Adipose tissue (tissue), 3 donors: Measurements from ENCODE around the gene LMF1. TPM values are rescaled to one million over a fixed set of nuclear protein-coding genes. Genes with fewer than 3 reads are reported as not detected.
"Not testable (repeated sequence)": the region's sequence is repeated elsewhere in the genome, so short reads cannot be mapped to it uniquely, and the experiment has no call there.

ENCODE experiments used
- H3K27ac ChIP-seq: one replicate; pipeline ENCODE4 v1.5.1; 2013; ENCODE audit warnings: low read depth, low read length
- WGBS, 3 donors: extraction: QIAGEN DNeasy Blood & Tissue Kit; methylation state at CpG; one replicate each; pipeline ENCODE4 v1.1.7; 2013; 5-methylcytosine and 5-hydroxymethylcytosine counted together
- polyA plus RNA-seq, 3 donors: library from polyadenylated mRNA; stranded (reverse); fragments of 200-250 nt; gene quantifications; one replicate each; pipeline ENCODE4 v1.2.3, GENCODE V29; 2013
- donor health status: healthy with polysubstance abuse.
- donor health status: Bipolar disorder and iron deficiency.
- donor health status: healthy.

Gene LMF1
- polyA plus RNA-seq, 3 donors: 8.7 to 13.0 (median 12.3) TPM

DNA sequence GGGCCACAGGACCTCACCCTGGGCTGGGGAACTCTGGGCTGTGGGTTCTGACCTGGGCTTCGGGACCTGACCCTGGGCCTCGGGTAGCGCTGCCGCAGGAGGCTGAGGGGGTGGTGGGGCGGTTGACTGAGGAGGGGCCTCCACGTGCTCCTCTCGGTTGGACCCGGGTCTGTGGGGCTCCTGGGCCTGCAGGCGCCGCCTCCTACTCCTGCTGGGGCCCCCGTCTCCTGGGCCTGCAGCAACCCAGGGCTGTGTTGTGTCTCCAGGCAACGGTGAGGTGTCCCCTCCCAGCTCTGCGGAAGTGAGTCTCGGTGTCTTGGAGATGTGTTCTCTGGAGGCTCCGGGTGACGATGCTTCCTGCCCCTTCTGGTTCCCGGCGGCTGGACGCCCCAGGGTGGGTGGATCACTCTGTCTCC lies 128.7 kb downstream of the LMF1 start:
- H3K27ac ChIP-seq: no peak overlapping the region
- 43 to 70% (median 66%) methylated on average over 17 to 19 of the region's 19 CpGs for WGBS, 3 donors

DNA sequence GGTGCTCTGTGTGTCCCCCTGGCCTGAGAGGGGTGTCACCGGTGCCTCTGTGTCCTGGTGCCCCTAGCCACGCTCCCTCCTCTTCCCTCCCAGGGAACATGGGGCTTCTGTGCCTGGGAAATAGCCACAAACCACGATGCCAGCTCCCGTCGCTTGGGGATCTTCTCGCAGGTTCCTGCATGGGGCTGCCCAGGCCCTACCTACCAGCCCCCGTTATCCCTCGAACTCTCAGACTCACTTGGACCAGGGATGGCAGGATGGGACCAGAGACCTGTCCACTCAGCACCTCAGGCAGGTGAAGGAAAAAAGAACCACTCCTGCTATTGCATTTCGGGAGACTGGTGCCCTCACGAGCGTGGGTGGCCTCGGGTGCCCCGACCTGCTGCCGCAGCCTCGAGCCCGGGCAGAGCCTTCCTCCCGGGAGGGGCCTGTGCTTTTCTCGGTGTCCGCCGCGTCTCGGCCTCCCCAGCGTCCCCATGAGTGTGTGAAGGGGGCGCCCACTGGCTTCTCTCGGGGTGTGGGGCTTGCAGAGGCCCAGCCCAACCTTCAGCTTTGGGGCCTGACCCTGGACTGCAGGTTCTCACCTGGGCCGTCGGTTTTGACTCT lies 129.2 kb downstream of the LMF1 start:
- 72 to 87% (median 83%) methylated on average over 25 to 27 of the region's 27 CpGs for WGBS, 3 donors

DNA sequence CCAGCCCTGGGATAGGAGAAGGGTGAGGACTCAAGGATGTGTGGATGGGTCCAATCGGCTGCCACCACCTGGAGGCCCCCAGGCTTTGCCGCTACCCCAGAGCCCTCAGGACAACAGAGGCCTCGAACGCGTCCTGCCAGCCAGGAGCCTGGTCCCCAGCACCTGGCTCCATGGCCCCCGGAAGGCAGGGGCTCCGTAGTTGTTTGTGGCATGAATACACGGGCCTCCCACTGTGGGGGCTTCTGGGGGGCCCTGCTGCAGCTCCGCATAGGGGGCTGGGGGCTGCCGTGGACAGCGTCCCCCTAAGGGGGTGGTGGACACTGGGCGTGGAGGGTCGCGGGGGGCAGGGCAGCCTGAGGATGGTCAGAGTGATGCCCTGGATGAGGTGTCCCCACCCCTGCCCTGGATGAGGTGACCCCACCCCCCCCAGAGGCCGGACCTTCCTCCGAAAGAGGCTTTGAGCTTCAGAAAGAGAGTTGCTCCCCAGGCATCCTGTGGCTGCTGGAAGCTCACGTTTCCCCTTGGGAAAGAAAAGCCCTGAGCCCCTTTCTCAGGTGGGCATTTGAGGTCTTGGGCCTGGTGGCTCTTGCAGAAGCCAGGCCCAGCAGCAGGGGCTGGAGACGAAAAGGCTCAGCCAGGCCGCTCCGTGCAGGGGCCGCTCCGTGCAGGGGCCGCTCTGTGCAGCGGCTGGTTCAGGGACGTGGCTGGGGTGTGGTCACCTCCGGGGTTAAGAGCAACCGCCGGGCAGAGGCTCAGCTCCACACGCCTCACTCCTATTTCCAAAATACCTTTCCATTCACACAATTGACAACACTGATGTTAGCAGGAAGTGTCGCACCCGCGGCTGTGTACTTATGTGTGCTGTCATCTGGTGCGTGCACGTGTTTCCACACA lies 130.0 kb downstream of the LMF1 start:
- WGBS, 3 donors: 74 to 81% (median 79%) methylated on average over 29 to 34 of the region's 34 CpGs
- H3K27ac ChIP-seq: no peak overlapping the region

More for the DNA sequence above, 129.2 kb downstream of the LMF1 start:
- no peak overlapping the region for H3K27ac ChIP-seq

- 66 to 78% (median 74%) methylated on average over 24 of the region's 24 CpGs for WGBS, 3 donors
- no peak overlapping the region for H3K27ac ChIP-seq
Measured at GRCh38 chr16:839643-840408, 131.0 kb downstream of the LMF1 start.

GRCh38 chr16:838741-839140 lies 132.0 kb downstream of the LMF1 start:
- WGBS, 3 donors: 81 to 85% (median 84%) methylated on average over 14 of the region's 14 CpGs
- H3K27ac ChIP-seq: no peak overlapping the region

DNA sequence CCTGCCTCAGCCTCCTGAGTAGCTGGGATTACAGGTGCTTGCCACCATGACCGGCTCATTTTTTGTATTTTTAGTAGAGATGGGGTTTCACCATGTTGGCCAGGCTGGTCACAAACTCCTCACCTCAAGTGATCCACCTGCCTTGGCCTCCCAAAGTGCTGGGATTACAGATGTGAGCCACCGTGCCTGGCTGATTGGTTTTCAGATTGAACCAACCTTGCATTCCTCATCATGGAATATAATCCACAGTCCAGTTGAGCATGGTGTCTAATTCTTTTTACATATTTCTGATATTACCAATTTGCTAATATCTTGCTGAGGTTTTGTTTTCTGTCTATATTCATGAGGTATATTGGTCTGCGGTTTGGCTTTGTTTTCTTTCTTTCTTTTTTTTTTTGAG lies 134.0 kb downstream of the LMF1 start:
- 91 to 92% (median 92%) methylated on average over 3 of the region's 3 CpGs for whole genome bisulfite sequencing, 3 donors
- H3K27ac ChIP-seq: not testable (repeated sequence)

DNA sequence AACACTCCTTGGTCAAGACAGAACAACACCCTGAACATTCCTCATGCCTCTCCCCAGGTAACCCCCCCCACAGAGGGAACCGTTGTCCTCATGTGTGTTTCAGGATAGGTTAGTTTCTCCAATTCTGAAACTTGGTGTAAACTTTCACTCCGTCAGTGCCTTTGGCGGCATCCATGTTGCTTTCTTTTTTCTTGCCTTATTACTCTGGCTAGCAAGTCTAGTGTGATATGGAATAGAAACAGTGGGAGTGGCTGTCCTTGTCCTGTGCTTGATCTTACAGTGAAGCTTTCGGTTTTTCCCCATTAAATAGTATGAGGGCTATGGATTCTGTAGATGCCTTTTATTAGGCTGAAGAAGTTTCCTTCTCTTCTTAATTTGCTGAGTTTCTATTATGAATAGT lies 134.6 kb downstream of the LMF1 start:
- WGBS, 3 donors: 84 to 93% (median 89%) methylated on average over 4 of the region's 4 CpGs
- H3K27ac ChIP-seq: no peak overlapping the region

GRCh38 chr16:835373-835772 lies 135.4 kb downstream of the LMF1 start:
- WGBS, 3 donors: 88 to 91% (median 90%) methylated on average over 8 to 10 of the region's 10 CpGs
- H3K27ac ChIP-seq: no peak overlapping the region

DNA sequence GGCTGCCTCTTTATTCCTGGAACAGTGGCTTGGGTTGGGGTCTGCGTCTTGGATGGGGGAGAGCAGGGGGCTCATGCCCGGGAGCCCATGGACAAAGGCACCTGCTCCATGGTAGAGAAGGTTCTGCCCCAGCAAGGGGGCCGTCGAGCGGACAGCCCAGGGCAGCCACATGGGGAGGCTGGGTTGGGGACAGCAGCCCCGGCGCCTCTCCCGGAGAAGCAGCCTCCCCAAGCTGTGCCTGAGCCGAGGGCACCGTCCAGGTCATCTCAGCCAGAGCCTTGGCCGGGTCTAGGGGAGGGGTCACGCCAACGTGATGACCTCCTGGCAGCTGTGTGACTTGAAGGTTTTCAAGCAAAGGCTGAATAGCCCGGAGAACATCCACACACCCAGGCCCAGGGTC lies 137.4 kb downstream of the LMF1 start:
- 82 to 87% (median 85%) methylated on average over 14 of the region's 14 CpGs for WGBS, 3 donors
- no peak overlapping the region for H3K27ac ChIP-seq

- H3K27ac ChIP-seq: no peak overlapping the region
- WGBS, 3 donors: 62 to 84% (median 83%) methylated on average over 35 of the region's 35 CpGs
Measured at GRCh38 chr16:832652-833336, 138.0 kb downstream of the LMF1 start.

- 54 to 69% (median 68%) methylated on average over 22 to 27 of the region's 27 CpGs for WGBS, 3 donors
Measured at GRCh38 chr16:831571-832413, 139.0 kb downstream of the LMF1 start.

DNA sequence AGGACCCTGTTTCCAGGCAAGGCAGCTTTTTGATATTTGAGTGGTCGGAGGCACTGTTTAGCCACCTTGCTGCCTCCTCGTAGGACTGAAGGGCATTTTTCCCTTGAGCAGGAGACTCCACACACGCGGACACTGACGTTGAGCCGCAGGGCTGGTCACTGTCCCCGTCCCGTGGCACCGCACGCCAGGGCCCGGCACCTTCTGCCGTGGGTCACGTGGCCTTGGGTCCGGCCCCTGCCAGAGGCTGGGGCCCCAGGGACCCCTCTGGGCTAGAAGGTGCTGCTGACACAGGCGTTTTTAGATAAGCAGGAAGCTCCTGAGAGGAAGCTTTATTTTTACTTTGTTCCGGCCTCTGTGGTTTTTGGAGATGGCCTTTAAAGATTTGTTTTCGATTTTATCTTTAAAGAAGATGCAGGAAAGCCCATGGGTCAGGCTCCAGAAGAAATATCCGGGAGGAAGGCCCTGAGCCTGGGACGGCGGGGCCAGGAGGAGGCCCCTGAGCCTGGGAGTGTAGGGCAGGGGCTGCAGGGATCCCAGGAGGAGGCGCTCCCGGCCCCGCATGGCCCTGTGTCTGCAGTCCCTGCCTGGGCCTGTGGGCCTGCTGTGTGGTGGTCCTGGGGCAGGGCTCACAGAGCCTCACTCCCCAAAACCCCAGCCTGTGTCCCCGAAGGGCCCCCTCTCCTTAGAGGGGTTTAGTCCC lies 139.8 kb downstream of the LMF1 start:
- WGBS, 3 donors: 39 to 63% (median 45%) methylated on average over 24 of the region's 24 CpGs
- no peak overlapping the region for H3K27ac ChIP-seq

More at GRCh38 chr16:831571-832413, 139.0 kb downstream of the LMF1 start:
- H3K27ac ChIP-seq: no peak overlapping the region

DNA sequence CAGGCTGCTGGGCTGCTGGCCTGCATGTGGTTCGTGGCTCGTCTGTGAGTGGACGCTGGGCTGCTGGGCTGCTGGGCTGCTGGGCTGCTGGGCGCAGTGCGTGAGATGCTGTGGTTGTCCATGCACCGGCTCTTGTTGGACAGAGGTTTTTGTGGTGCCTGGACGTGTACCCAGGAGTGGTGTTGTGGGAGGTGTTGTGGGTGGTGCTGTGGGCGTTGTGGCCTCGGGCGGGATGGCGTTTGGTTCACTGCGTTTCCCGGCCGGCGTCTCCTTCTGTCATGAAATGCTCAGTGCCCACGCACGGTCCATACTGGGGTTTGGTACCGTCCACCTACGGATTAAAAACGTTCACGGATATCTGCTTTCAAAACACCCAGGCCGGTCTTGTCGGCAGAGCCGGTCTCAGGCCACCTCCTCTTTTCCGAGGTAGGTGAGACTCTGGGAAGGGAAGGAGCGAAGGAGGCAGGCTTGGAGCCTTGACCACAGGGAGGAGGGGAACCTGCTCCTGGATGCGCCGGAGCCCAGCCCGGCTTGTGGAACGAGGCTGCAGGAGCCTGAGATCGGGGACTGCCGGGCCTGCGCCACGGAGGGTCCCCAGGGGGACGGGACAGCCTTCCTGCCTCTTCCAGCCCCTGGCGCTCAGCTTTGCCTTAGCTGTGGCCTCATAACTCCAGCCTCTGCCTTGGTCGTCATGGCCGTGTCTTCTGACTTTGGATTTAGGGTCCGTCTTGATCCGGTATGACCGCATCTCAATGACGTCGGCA lies 140.5 kb downstream of the LMF1 start:
- WGBS, 3 donors: 79 to 84% (median 83%) methylated on average over 43 of the region's 43 CpGs
- no peak overlapping the region for H3K27ac ChIP-seq

GRCh38 chr16:828891-829290 lies 141.9 kb downstream of the LMF1 start:
- no peak overlapping the region for H3K27ac ChIP-seq
- 82 to 87% (median 82%) methylated on average over 13 to 17 of the region's 17 CpGs for WGBS, 3 donors

DNA sequence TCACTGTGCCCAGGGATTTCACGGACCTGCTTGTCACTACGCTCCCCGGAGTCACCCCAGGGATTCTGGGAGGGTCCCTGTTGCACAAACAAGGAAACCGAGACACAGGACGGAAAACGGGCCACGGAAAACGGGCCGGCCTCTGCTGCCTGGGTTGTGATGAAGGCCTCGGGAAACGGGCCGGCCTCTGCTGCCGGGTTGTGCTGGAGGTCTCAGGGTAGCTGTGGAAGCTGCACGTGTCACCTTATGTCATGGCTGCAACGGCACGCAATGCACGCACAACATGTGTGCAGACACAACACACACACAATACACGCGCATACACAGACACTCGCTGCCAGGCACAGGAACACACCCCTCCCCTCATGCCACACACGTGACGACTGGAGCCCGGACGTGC lies 143.3 kb downstream of the LMF1 start:
- WGBS, 3 donors: 82 to 95% (median 92%) methylated on average over 24 of the region's 24 CpGs
- H3K27ac ChIP-seq: no peak overlapping the region

GRCh38 chr16:825341-826061 lies 145.3 kb downstream of the LMF1 start:
- 33 to 40% (median 33%) methylated on average over 35 to 36 of the region's 36 CpGs for WGBS, 3 donors
- H3K27ac ChIP-seq: no peak overlapping the region
